ENCODE results near the gene C2.
"Not testable (repeated sequence)": the region's sequence is repeated elsewhere in the genome, so short reads cannot be mapped to it uniquely, and the experiment has no call there.

C2 gene

GRCh38 chr6:31932137-31932536 is 4.6 kb downstream of the C2 start:
- H3K36me3 ChIP-seq (ENCODE audit: control insufficient read depth in 1 of 2, insufficient read depth in 2 of 2, low read length in 2 of 2); H3K4me1 ChIP-seq (ENCODE audit: control insufficient read depth in 1 of 2, insufficient read depth in 2 of 2, low read length in 2 of 2); H3K9me3 ChIP-seq (ENCODE audit: control insufficient read depth in 1 of 2, low read length in 2 of 2); H3K27ac ChIP-seq (ENCODE audit: low read length); H3K27me3 ChIP-seq (ENCODE audit: low read depth, low read length); H3K4me3 ChIP-seq (ENCODE audit: low read depth in 1 of 2, low read length in 2 of 2): not testable (repeated sequence)

- Histone ChIP-seq H3K27me3 (ENCODE audit: low read depth, low read length) (no peaks in the 10 kb centered on the region), H3K27ac (ENCODE audit: low read length) (no peak overlapping the region), H3K9me3 (ENCODE audit: control insufficient read depth in 1 of 2, low read length in 2 of 2) (no peaks in the 10 kb centered on the region), H3K36me3 (ENCODE audit: control insufficient read depth in 1 of 2, insufficient read depth in 2 of 2, low read length in 2 of 2) (no peaks in the 10 kb centered on the region), H3K4me3 (ENCODE audit: low read depth in 1 of 2, low read length in 2 of 2) (no peak overlapping the region), H3K4me1 (ENCODE audit: control insufficient read depth in 1 of 2, insufficient read depth in 2 of 2, low read length in 2 of 2) (no peaks in the 10 kb centered on the region)
These were observed 6.0 kb downstream of the C2 start for GRCh38 chr6:31933537-31933936.

- H3K27me3 ChIP-seq (ENCODE audit: low read depth, low read length) = no peaks in the 10 kb centered on the region
These were observed 7.5 kb downstream of the C2 start for GRCh38 chr6:31935021-31935420.

GRCh38 chr6:31935823-31936222 is 8.3 kb downstream of the C2 start:
- no peaks in the 10 kb centered on the region for H3K9me3 ChIP-seq (ENCODE audit: control insufficient read depth in 1 of 2, low read length in 2 of 2)
- no peak overlapping the region for H3K4me3 ChIP-seq (ENCODE audit: low read depth in 1 of 2, low read length in 2 of 2)
- no peaks in the 10 kb centered on the region for H3K4me1 ChIP-seq (ENCODE audit: control insufficient read depth in 1 of 2, insufficient read depth in 2 of 2, low read length in 2 of 2)
- H3K36me3 ChIP-seq (ENCODE audit: control insufficient read depth in 1 of 2, insufficient read depth in 2 of 2, low read length in 2 of 2) = no peaks in the 10 kb centered on the region
- H3K27ac ChIP-seq (ENCODE audit: low read length) = no peak overlapping the region
- no peaks in the 10 kb centered on the region for H3K27me3 ChIP-seq (ENCODE audit: low read depth, low read length)

More at GRCh38 chr6:31935021-31935420, 7.5 kb downstream of the C2 start:
- no peaks in the 10 kb centered on the region for H3K36me3 ChIP-seq (ENCODE audit: control insufficient read depth in 1 of 2, insufficient read depth in 2 of 2, low read length in 2 of 2)
- H3K4me3 ChIP-seq (ENCODE audit: low read depth in 1 of 2, low read length in 2 of 2) = no peak overlapping the region
- H3K27ac ChIP-seq (ENCODE audit: low read length) = no peak overlapping the region
- no peaks in the 10 kb centered on the region for H3K9me3 ChIP-seq (ENCODE audit: control insufficient read depth in 1 of 2, low read length in 2 of 2)
- H3K4me1 ChIP-seq (ENCODE audit: control insufficient read depth in 1 of 2, insufficient read depth in 2 of 2, low read length in 2 of 2) = no peaks in the 10 kb centered on the region

GRCh38 chr6:31940256-31940664 is 12.7 kb downstream of the C2 start:
- no peaks in the 10 kb centered on the region for H3K36me3 ChIP-seq (ENCODE audit: control insufficient read depth in 1 of 2, insufficient read depth in 2 of 2, low read length in 2 of 2)

GRCh38 chr6:31943742-31944141 is 16.2 kb downstream of the C2 start:
- H3K36me3 ChIP-seq (ENCODE audit: control insufficient read depth in 1 of 2, insufficient read depth in 2 of 2, low read length in 2 of 2) = no peaks in the 10 kb centered on the region
- no peak overlapping the region for H3K4me3 ChIP-seq (ENCODE audit: low read depth in 1 of 2, low read length in 2 of 2)
- H3K27ac ChIP-seq (ENCODE audit: low read length) = no peak overlapping the region
- H3K27me3 ChIP-seq (ENCODE audit: low read depth, low read length) = no peaks in the 10 kb centered on the region
- no peaks in the 10 kb centered on the region for H3K9me3 ChIP-seq (ENCODE audit: control insufficient read depth in 1 of 2, low read length in 2 of 2)
- peaks cover 5 to 14% of the 10 kb centered on the region in 2 donors for H3K4me1 ChIP-seq (ENCODE audit: control insufficient read depth in 1 of 2, insufficient read depth in 2 of 2, low read length in 2 of 2)

More at GRCh38 chr6:31940256-31940664, 12.7 kb downstream of the C2 start:
- H3K4me1 ChIP-seq (ENCODE audit: control insufficient read depth in 1 of 2, insufficient read depth in 2 of 2, low read length in 2 of 2) = peaks cover 0 to 5% of the 10 kb centered on the region in 2 donors
- H3K27me3 ChIP-seq (ENCODE audit: low read depth, low read length) = no peaks in the 10 kb centered on the region
- no peaks in the 10 kb centered on the region for H3K9me3 ChIP-seq (ENCODE audit: control insufficient read depth in 1 of 2, low read length in 2 of 2)
- no peak overlapping the region for H3K27ac ChIP-seq (ENCODE audit: low read length)
- no peak overlapping the region for H3K4me3 ChIP-seq (ENCODE audit: low read depth in 1 of 2, low read length in 2 of 2)

GRCh38 chr6:31945154-31945506 is 17.6 kb downstream of the C2 start:
- Histone ChIP-seq H3K27ac (ENCODE audit: low read length) (peak overlapping the region; percentile 76), H3K4me1 (ENCODE audit: control insufficient read depth in 1 of 2, insufficient read depth in 2 of 2, low read length in 2 of 2) (peaks cover 5 to 14% of the 10 kb centered on the region in 2 donors), H3K27me3 (ENCODE audit: low read depth, low read length) (no peaks in the 10 kb centered on the region), H3K36me3 (ENCODE audit: control insufficient read depth in 1 of 2, insufficient read depth in 2 of 2, low read length in 2 of 2) (no peaks in the 10 kb centered on the region), H3K9me3 (ENCODE audit: control insufficient read depth in 1 of 2, low read length in 2 of 2) (no peaks in the 10 kb centered on the region), H3K4me3 (ENCODE audit: low read depth in 1 of 2, low read length in 2 of 2) (peak overlapping the region; percentile 12 to 56)

GRCh38 chr6:31945507-31946369 is 18.2 kb downstream of the C2 start, which contains the start of gene CFB:
Gene CFB, plus strand, starts transcription at chr6:31946095. Its CDS starts 127 bp downstream, at chr6:31946222.
- no peaks in the 10 kb centered on the region for H3K36me3 ChIP-seq (ENCODE audit: control insufficient read depth in 1 of 2, insufficient read depth in 2 of 2, low read length in 2 of 2)
- no peaks in the 10 kb centered on the region for H3K9me3 ChIP-seq (ENCODE audit: control insufficient read depth in 1 of 2, low read length in 2 of 2)
- H3K27me3 ChIP-seq (ENCODE audit: low read depth, low read length) = no peaks in the 10 kb centered on the region
- peak within 1 kb of the TSS; percentile 76 for H3K27ac ChIP-seq (ENCODE audit: low read length)
- H3K4me1 ChIP-seq (ENCODE audit: control insufficient read depth in 1 of 2, insufficient read depth in 2 of 2, low read length in 2 of 2) = peaks cover 5 to 14% of the 10 kb centered on the region in 2 donors
- H3K4me3 ChIP-seq (ENCODE audit: low read depth in 1 of 2, low read length in 2 of 2) = peak within 1 kb of the TSS; percentile 12 to 56

- H3K4me3 ChIP-seq (ENCODE audit: low read depth in 1 of 2, low read length in 2 of 2) = peak overlapping the region; percentile 12 to 56
- peaks cover 2 to 4% of the 10 kb centered on the region in 2 donors for H3K36me3 ChIP-seq (ENCODE audit: control insufficient read depth in 1 of 2, insufficient read depth in 2 of 2, low read length in 2 of 2)
- H3K27ac ChIP-seq (ENCODE audit: low read length) = peak overlapping the region; percentile 76
- no peaks in the 10 kb centered on the region for H3K27me3 ChIP-seq (ENCODE audit: low read depth, low read length)
- H3K9me3 ChIP-seq (ENCODE audit: control insufficient read depth in 1 of 2, low read length in 2 of 2) = no peaks in the 10 kb centered on the region
- peaks cover 5 to 14% of the 10 kb centered on the region in 2 donors for H3K4me1 ChIP-seq (ENCODE audit: control insufficient read depth in 1 of 2, insufficient read depth in 2 of 2, low read length in 2 of 2)
These were observed 18.9 kb downstream of the C2 start for GRCh38 chr6:31946370-31946885.

- H3K36me3 ChIP-seq (ENCODE audit: control insufficient read depth in 1 of 2, insufficient read depth in 2 of 2, low read length in 2 of 2) = peaks cover 9 to 11% of the 10 kb centered on the region in 2 donors
- no peak overlapping the region for H3K27ac ChIP-seq (ENCODE audit: low read length)
- no peaks in the 10 kb centered on the region for H3K27me3 ChIP-seq (ENCODE audit: low read depth, low read length)
- H3K9me3 ChIP-seq (ENCODE audit: control insufficient read depth in 1 of 2, low read length in 2 of 2) = no peaks in the 10 kb centered on the region
- H3K4me1 ChIP-seq (ENCODE audit: control insufficient read depth in 1 of 2, insufficient read depth in 2 of 2, low read length in 2 of 2) = peaks cover 5 to 14% of the 10 kb centered on the region in 2 donors
- no peak overlapping the region for H3K4me3 ChIP-seq (ENCODE audit: low read depth in 1 of 2, low read length in 2 of 2)
These were observed 19.7 kb downstream of the C2 start for GRCh38 chr6:31947070-31947675.

- H3K27ac ChIP-seq (ENCODE audit: low read length) = no peak overlapping the region
- no peaks in the 10 kb centered on the region for H3K9me3 ChIP-seq (ENCODE audit: control insufficient read depth in 1 of 2, low read length in 2 of 2)
- H3K4me3 ChIP-seq (ENCODE audit: low read depth in 1 of 2, low read length in 2 of 2) = no peak overlapping the region
- H3K4me1 ChIP-seq (ENCODE audit: control insufficient read depth in 1 of 2, insufficient read depth in 2 of 2, low read length in 2 of 2) = peaks cover 5 to 14% of the 10 kb centered on the region in 2 donors
- H3K27me3 ChIP-seq (ENCODE audit: low read depth, low read length) = no peaks in the 10 kb centered on the region
- peaks cover 14 to 15% of the 10 kb centered on the region in 2 donors for H3K36me3 ChIP-seq (ENCODE audit: control insufficient read depth in 1 of 2, insufficient read depth in 2 of 2, low read length in 2 of 2)
These were observed 20.3 kb downstream of the C2 start for GRCh38 chr6:31947864-31948263.
